NB4 (cell line): ENCODE measurements around the gene MND1.

ENCODE experiments used
- POLR2A ChIP-seq: IDR thresholded peaks from 2 replicates; pipeline ENCODE4 v1.6.1; 2011; ENCODE audit warnings: mild to moderate bottlenecking; ENCODE audit not compliant: insufficient read length; ENCODE audit errors: extremely low read depth
- TF ChIP-seq, protein P1 (sequence below): IDR thresholded peaks from one replicate; pipeline ENCODE4 v1.5.1; 2012; ENCODE audit warnings: low read depth, low read length

DNA sequence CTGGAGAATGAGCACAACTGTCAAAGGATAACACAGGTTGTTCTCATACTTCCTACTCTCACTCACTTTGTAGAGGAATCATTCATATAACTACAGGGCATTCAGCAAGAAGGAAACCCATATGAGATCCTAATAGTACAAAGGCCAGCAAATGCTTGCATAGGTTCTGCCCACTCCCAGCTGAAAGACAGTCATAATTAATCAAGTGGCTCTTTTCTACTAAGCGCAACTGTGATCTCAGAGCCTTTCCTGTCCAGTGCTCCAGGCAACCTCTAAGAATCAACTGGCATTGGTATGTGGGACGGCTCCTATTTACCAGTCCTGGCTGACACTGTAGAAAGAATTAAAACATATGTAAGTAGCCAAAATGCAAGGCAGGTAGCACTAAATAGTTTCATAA is 18.9 kb upstream of the MND1 start:
- TF ChIP-seq, protein P1, sequence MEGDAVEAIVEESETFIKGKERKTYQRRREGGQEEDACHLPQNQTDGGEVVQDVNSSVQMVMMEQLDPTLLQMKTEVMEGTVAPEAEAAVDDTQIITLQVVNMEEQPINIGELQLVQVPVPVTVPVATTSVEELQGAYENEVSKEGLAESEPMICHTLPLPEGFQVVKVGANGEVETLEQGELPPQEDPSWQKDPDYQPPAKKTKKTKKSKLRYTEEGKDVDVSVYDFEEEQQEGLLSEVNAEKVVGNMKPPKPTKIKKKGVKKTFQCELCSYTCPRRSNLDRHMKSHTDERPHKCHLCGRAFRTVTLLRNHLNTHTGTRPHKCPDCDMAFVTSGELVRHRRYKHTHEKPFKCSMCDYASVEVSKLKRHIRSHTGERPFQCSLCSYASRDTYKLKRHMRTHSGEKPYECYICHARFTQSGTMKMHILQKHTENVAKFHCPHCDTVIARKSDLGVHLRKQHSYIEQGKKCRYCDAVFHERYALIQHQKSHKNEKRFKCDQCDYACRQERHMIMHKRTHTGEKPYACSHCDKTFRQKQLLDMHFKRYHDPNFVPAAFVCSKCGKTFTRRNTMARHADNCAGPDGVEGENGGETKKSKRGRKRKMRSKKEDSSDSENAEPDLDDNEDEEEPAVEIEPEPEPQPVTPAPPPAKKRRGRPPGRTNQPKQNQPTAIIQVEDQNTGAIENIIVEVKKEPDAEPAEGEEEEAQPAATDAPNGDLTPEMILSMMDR: no peak
- TF ChIP-seq POLR2A: no peak
